Fibroblast of gingiva (primary cell): ENCODE measurements around the gene AP2A1.
"Not testable (repeated sequence)": the region's sequence is repeated elsewhere in the genome, so short reads cannot be mapped to it uniquely, and the experiment has no call there.

ENCODE experiments used
- DNase-seq: peaks from one replicate; pipeline ENCODE4 v3.0.0-alpha.2; 2011; ENCODE audit warnings: low read depth

Gene AP2A1

DNA sequence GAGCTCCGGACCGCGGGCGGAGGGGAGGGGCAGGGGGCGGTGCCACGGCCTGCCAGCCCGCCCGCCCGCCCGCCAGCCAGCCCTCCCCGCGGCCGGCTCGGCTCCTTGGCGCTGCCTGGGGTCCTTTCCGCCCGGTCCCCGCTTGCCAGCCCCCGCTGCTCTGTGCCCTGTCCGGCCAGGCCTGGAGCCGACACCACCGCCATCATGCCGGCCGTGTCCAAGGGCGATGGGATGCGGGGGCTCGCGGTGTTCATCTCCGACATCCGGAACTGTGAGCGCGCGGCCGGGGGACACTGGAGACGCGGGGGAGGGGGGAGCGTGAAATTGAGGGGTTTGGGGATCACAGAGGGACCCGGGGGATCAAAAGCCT lies at the start of gene AP2A1:
Gene AP2A1 (plus strand): TSS at position 72 of the 370 bp plus-strand sequence. CDS start 133 bp downstream, at position 205.
- no peak for DNase-seq

- DNase-seq = peak; percentile 42
These were observed 48.3 kb upstream of the AP2A1 start for GRCh38 chr19:49718511-49718910.

DNA sequence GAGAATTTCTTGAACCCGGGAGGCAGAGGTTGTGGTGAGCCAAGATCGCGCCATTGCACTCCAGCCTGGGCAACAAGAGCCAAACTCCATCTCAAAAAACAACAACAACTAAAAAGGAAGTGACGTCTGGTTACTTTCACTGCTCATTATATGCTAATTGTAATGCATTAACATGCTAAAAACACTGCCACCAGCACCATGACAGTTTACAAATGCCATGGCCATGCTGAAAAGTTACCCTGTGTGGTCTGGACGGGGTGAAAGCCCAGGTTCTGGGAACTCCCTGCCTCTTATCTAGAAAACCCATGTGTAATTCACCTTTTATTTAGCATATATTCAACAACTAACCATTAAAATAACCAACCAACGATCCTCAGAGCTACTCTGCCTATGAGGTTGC lies 47.8 kb upstream of the AP2A1 start:
- DNase-seq = no peak

DNA sequence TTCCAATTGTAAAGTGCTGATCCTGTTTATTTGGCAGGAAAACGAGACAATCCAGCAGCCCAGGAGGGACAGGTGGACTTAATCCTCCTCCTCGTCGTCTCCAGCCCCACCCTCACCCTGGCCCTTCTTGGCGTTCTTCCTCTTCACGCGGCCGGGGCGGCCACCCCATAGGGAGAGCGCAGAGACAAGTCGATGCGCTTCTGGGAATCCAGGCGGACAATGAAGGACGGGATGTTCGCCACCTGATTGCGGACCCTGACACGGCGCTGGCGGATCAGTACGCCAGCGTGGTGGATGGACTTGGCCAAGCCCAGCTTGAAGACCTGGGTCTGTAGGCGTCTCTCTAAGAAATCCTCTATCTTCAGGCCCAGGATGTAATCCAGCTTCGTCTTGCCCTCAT lies 47.4 kb upstream of the AP2A1 start:
- not testable (repeated sequence) for DNase-seq

DNA sequence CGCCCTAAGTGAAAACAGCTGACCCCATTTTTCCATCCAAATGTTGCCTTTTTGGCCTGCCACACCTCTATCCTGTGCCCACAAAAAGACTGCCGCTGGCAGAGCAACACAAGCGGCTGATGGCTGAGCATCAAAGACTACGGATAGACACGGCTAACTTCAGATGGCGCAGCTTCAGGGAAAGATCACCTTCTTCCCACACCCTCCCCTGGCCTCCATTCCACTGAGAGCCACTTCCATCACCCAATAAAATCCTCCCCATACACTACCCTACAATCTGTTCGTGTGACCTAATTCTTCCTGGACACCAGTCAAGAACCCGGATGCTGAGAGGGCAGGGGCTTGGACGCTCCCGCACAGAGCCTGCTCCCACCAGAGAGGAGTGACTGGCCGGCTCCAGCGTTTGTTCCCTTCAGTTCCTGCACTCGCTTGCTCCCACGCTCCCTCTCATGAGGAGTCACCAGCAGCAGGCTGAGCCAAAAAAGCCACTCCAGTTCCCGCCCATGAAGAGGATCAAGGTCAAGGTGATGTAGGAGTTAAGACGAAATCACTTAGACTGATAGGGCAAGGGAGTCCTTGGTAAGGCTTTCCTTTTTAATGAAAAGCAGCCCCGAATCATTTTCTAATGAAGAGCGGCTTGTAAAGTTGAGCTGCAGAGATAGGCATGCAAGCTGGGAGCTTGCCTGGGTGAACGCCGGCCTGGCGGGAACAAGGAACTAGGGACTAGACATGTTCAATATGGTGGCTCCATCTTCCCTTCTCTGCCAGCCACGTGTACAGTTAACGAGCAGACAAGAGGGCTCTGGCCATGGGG lies 39.4 kb upstream of the AP2A1 start:
- DNase-seq = peak; percentile 14

- DNase-seq = no peak
These were observed 36.6 kb upstream of the AP2A1 start for GRCh38 chr19:49730166-49730565.

- DNase-seq = no peak
These were observed 28.5 kb upstream of the AP2A1 start for GRCh38 chr19:49738268-49738667.

- no peak for DNase-seq
These were observed 27.7 kb upstream of the AP2A1 start for GRCh38 chr19:49739098-49739497.

DNA sequence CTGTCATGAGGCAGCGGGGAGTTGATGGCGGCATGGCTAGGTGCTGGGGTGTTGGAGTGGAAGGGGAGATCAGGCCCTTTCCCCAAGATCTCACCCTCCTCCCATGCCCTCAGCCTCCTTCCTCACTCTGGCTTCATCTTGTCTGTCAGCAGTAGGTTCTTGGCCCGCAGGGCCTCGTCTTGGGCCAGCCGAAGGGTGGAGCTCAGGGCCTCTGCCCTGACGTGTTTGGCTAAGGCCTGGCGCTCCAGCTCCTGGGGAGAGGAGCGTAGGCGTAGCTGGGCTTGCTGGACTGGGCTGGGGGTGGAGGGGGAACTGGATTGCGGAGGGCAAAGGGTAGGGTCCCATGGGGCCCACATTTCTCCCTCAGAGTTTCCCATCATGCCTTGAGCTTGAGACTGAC lies 26.9 kb upstream of the AP2A1 start:
- no peak for DNase-seq

DNA sequence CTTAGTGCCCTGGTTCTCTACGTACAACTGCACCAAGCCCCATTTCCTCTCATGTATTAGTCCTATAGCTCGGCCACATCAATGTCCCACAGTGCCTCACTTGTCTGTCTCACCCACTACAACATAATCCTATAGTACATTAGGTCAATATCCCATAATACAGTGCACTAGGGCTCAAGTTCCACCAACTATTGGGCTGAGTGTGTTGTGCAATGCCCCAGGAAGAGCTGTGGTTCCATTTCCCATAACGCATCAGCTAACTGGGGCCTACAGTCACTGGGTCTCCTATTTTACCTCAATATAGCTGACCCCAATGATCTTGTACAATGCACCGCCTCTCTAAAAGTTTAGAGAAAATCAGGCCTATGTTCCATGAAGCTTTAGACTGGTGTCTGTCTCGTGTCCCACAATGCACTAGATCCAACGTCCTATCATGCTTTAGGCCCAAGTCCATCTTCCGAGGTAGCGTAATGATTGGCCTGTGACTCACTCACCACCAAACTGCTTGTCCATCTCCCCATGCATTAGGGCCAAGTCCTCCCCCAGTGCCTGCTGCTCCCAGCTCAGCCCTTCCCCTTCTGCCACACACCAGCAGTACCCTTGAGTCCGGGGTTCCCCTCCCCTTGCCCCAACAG lies 25.5 kb upstream of the AP2A1 start:
- no peak for DNase-seq

- DNase-seq = no peak
These were observed 21.8 kb upstream of the AP2A1 start for GRCh38 chr19:49744946-49745381.

DNA sequence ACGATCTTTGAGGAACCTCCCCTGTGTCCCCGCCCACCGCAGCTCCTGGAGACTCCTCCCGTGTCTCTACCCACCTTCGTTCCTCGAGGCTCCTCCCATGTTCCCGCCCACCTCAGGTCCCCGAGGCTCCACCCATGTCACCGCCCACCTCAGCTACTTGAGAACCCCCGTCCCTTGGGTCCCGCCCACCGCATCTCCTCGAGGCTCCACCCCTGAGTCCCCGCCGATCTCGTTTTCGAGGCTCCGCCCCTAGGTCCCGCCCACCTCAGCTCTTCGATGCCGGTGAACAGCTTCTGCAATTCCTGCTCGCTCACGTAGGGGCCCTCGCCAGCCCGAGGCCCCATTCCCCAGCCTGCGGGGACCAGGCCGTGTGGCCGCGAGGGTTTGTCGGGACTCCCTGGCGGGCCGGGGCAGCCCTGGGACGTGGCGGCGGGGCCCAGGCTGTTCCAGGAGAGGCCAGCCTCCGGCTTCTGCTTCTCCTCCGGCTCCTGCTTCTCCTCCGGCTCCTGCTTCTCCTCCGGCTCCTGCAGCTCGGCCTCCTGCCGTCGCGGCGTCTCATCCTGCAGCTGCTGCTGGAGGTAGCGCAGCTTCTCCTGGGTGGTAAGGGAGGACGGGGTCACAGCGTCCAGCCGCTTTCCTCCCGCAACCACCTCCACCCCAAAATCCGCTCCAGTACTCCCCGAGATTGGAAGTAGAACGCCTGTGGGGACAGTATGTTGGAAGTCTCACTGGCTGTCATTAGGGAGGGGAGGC lies 20.4 kb upstream of the AP2A1 start:
- no peak for DNase-seq

DNA sequence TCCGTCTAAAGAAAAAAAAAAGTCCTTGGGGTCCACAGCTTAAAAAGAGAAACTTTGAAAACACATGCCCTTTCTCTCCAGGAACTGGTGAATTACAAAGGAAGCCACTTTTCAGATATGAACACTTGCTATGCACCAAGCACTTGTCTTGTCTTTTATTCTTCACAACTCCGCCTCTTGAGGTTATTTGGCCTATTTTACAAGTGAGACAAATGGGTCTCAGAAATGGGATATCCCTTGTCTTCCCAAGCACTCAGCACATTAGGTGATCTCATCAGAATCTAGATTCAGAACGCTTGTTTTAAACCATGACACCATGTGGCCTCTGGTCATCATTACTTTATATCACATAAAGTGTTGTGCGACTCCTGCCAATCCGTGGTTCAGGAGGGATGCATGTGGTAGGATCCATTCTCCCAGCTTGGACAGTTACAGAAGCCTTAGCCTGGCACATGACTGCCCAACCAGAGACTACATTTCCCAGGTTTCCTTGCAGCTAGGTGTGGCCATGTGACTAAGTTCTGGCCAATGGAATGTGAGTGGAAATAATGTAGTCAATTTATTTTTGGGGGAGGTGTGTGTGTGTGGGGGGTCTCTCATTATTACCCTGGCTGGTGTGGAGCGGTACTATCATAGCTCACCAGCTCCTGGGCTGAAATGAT lies 17.6 kb upstream of the AP2A1 start:
- DNase-seq = no peak

DNA sequence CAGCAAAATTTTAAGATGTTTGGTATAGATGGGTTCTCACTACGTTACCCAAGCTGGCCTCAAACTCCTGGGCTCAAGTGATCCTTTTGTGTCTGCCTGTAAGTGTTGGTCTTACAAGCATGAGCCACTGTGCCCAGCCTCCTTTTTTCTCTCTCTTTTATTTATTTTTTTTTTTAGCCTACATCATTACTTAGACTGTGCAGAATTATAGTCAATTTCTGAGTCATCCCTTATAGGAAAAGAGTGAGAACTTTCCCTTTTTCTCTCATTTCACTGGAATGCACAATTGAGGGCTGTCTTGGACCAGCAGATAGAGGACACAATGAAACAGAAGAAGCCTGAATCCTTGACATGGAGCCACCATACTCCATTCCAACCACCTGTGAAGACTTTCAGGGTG lies 17.0 kb upstream of the AP2A1 start:
- no peak for DNase-seq

DNA sequence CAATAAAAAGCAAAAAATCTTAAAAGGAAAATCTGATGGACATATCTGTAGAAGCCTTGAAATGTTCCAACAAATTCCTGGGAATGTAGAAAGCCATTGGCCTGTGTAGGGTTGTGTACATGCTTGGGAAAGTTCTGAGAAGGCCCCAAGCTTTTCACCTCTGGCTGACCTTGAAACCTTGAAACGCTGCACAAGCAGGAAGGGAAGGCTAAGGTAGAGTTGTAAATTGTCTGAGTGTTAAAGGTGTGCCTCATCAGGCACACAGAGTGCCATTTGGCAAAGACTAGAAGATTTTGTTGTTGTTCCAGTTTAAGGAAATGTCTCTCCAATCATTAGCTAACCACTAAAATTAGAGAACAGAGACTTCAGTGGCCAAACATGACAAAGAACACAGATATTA lies 14.1 kb upstream of the AP2A1 start:
- DNase-seq = no peak

DNA sequence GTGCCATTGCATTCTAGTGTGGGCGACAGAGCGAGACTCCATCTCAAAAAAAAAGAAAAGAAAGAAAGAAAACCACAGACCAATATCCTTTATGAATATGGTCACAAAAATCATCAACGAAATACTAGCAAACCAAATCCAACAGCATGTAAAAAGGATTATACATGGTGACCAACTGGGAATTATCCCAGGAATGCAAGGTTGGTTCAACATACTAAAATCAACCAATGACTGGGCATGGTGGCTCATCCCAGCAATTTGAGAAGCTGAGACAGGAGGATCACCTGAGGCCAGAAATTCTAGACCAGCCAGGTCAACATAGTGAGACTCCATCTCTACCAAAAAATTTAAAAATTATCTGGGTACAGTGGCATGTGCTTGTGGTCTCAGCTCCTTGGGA lies 10.8 kb upstream of the AP2A1 start:
- no peak for DNase-seq

- no peak for DNase-seq
These were observed 8.5 kb upstream of the AP2A1 start for GRCh38 chr19:49758292-49758691.

DNA sequence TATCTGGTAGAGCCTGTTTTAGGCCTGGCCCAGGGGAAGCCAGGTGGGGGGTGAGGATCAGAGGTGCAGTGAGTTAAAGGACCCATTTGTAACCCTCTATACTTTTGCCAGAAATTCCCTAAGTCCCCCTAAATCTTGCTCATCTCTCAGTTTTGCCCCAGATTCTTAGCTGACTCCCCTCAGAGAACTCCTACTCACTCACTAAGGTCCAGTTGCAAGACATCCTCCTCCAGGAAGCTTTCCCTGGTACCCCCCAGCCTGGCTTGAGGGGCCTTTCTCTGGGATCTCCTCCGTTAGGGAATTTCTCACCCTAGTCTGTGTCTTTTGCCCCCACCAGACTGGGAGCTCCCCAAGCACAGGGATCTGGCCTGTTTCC lies 5.6 kb upstream of the AP2A1 start:
- no peak for DNase-seq

DNA sequence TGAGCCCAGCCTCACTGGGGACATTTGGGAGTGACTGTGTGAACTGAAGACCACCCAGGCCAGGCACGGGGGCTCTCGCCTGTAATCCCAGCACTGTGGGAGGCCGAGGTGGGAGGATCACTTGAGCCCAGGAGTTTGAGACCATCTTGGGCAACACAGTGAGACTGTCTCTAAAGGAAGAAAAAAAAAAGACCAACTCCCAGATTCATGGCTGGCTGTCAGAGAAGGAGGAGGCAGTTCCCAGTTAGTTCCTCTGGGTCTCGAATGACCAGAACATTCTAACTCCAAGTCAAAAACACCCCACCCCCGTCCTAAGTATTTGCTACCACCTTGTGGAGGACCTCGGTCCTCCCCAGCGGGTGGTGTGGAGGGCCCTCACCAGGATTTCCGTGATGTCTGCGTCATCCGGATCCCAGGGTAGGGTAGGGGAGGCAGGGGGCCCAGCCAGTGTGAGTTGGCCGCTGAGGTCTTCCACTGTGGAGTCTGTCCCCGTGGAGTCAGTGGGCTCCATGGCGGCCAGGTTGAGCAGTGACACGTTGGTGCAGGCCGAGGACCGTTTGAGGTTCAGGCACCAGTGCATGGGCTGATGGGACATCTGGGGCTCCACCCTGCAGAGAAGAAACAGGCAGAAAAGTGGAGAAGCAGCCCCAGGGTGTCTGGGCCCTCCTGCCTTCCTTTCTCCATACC lies 5.0 kb upstream of the AP2A1 start:
- DNase-seq = peak; percentile 58

DNA sequence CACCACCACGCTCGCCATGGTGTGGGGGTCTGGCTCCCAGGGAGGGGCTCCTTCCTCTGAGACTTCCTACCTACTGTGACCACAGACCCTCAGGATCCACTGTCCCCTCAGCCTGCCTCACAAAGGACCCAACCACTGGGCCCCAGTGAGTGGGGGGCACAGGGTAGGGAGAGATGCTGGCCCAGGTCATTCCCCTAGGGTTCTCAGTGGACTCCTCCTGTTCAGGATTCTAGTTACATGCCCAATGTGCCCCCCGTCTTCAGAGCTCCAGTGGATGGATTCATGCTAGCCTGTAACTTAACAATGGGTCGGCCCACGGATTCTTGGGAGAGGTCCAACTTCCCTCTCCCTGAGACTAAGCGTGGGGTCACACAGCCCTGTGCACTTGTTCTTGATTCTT lies 3.6 kb upstream of the AP2A1 start, which contains the start of gene TSKS:
Gene TSKS (minus strand): TSS at position 77 of the 400 bp plus-strand sequence. CDS start 59 bp downstream, at position 18.
- DNase-seq = no peak

DNA sequence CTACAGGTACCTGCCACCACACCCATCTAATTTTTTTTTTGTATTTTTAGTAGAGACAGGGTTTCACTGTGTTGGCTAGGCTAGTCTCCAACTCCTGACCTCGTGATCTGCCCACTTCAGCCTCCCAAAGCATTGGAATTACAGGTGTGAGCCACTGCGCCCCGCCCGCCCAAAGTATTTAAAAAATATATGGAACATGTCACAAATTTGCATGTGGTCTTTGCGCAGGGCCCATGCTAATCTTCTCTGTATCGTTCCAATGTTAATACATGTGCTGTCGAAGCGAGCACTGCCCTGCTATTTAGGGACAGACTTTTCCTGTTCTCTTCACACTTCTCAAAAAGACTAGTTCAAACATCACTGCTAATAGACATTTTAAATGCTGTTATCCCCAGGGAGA lies 2.5 kb upstream of the AP2A1 start:
- DNase-seq = no peak
